SK-N-SH (cell line): ENCODE data around the gene PLXNA4. TPM values are rescaled to one million over a fixed set of nuclear protein-coding genes. Genes with fewer than 3 reads are reported as not detected.

Source experiments
- CTCF ChIA-PET: fragments of 300-600, 350-600 bp; formaldehyde crosslinking; extraction: SDS; loops from one replicate; lab custom pipeline; 2021; lab: Yijun Ruan, JAX
- POLR2A ChIA-PET: fragments of 350-600 bp; sonication (Branson Sonifier 250); formaldehyde crosslinking; extraction: SDS; loops from one replicate; lab custom pipeline; 2020; ENCODE audit warnings: antibody characterized with exemption, inconsistent platforms; lab: Yijun Ruan, JAX
- DNase-seq: peaks from one replicate; pipeline ENCODE4 v3.0.0; 2012
- H2AFZ ChIP-seq: fragments of 200-600 bp; sonication (generic); 2 replicates; pipeline ENCODE4 v1.8.1; 2016; ENCODE audit warnings: antibody characterized with exemption, mild to moderate bottlenecking, low read depth
- H3F3A ChIP-seq: fragments of 200-600 bp; sonication (generic); replicated peaks from 2 replicates; pipeline ENCODE3; 2016; ENCODE audit warnings: antibody characterized with exemption, mild to moderate bottlenecking; ENCODE audit not compliant: insufficient read depth
- H3K27ac ChIP-seq, 2 experiments: fragments of 200-500 bp in 1 of 2; fragments of 200-600 bp in 1 of 2; sonication (Bioruptor generic) in 1 of 2; sonication (generic), shearing (Covaris generic) in 1 of 2; 2 replicates each; pipeline versions ENCODE4 v1.5.1 to v1.6.1; 2014 to 2016; ENCODE audit warnings: low read depth in 2 of 2, inconsistent platforms in 1 of 2, low read length in 1 of 2, mild to moderate bottlenecking in 1 of 2, mixed read lengths in 1 of 2
- H3K27me3 ChIP-seq: fragments of 200-600 bp; sonication (generic), shearing (Covaris generic); 2 replicates; pipeline ENCODE4 v1.6.1; 2016; ENCODE audit warnings: mixed run types; ENCODE audit not compliant: insufficient read depth
- H3K36me3 ChIP-seq, 2 experiments: fragments of 200-500 bp in 1 of 2; fragments of 200-600 bp in 1 of 2; sonication (Bioruptor generic) in 1 of 2; sonication (generic) in 1 of 2; replicated peaks in 1 of 2; 2 replicates each; pipeline versions ENCODE3 to v1.5.1; 2014 to 2016; ENCODE audit warnings: low read length in 1 of 2, mild to moderate bottlenecking in 1 of 2; ENCODE audit not compliant: insufficient read depth in 2 of 2, control insufficient read depth in 1 of 2
- H3K4me1 ChIP-seq, 2 experiments: fragments of 200-500 bp in 1 of 2; fragments of 200-600 bp in 1 of 2; sonication (Bioruptor generic) in 1 of 2; sonication (generic), shearing (Covaris generic) in 1 of 2; 2 replicates each; pipeline versions ENCODE4 v1.5.1 to v1.6.1; 2014 to 2016; ENCODE audit warnings: low read depth in 1 of 2, low read length in 1 of 2, mixed run types in 1 of 2; ENCODE audit not compliant: insufficient read depth in 2 of 2, control insufficient read depth in 1 of 2
- H3K4me2 ChIP-seq: fragments of 200-600 bp; sonication (generic), shearing (Covaris generic); 2 replicates; pipeline ENCODE4 v1.6.1; 2017; ENCODE audit warnings: mixed run types
- H3K4me3 ChIP-seq, 2 experiments: fragments of 200-500 bp in 1 of 2; fragments of 200-600 bp in 1 of 2; sonication (Bioruptor generic) in 1 of 2; sonication (generic), shearing (Covaris generic) in 1 of 2; 2 replicates each; pipeline versions ENCODE4 v1.5.1 to v1.8.1; 2014 to 2016; ENCODE audit warnings: low read depth in 2 of 2, inconsistent platforms in 1 of 2, low read length in 1 of 2, mild to moderate bottlenecking in 1 of 2, mixed read lengths in 1 of 2, moderate library complexity in 1 of 2
- H3K79me2 ChIP-seq: fragments of 200-600 bp; sonication (generic); 2 replicates; pipeline ENCODE4 v1.8.1; 2017; ENCODE audit warnings: mild to moderate bottlenecking; ENCODE audit not compliant: insufficient read depth
- H3K9ac ChIP-seq: fragments of 200-600 bp; sonication (generic); 2 replicates; pipeline ENCODE4 v1.6.1; 2017; ENCODE audit warnings: mixed run types
- H3K9me2 ChIP-seq: fragments of 200-600 bp; sonication (generic); 2 replicates; pipeline ENCODE4 v1.6.1; 2017; ENCODE audit warnings: mixed run types
- H3K9me3 ChIP-seq: fragments of 200-600 bp; sonication (generic); 2 replicates; pipeline ENCODE4 v1.6.1; 2017; ENCODE audit warnings: mixed run types, mild to moderate bottlenecking, moderate library complexity
- H4K20me1 ChIP-seq: fragments of 200-600 bp; sonication (generic); 2 replicates; pipeline ENCODE4 v1.6.1; 2017; ENCODE audit warnings: mild to moderate bottlenecking, mixed run types; ENCODE audit not compliant: insufficient read depth
- CHD2 ChIP-seq: fragments of 150-350 bp; IDR thresholded peaks from 2 replicates; pipeline ENCODE4 v1.6.1; 2018; ENCODE audit warnings: low read length; ENCODE audit not compliant: partially characterized antibody
- EP300 ChIP-seq, 2 experiments: IDR thresholded peaks; 2 replicates each; pipeline versions ENCODE4 v1.4.0 to v1.6.1; 2012; ENCODE audit warnings: borderline replicate concordance in 1 of 2, low read depth in 1 of 2, low read length in 1 of 2
- EZH2phosphoT487 ChIP-seq: fragments of 200-600 bp; sonication (generic); IDR thresholded peaks from 2 replicates; pipeline ENCODE4 v1.6.1; 2017; ENCODE audit warnings: low read depth, mixed run types, mild to moderate bottlenecking, antibody characterized with exemption, moderate library complexity, borderline replicate concordance
- FOXJ3 ChIP-seq: sonication (generic); formaldehyde crosslinking; IDR thresholded peaks from 2 replicates; pipeline ENCODE4 v1.5.1; 2020; ENCODE audit warnings: mild to moderate bottlenecking, missing genetic modification reagents
- GATA2 ChIP-seq: sonication (generic); formaldehyde crosslinking; IDR thresholded peaks from 2 replicates; pipeline ENCODE4 v1.5.0; 2020; ENCODE audit warnings: mild to moderate bottlenecking, missing genetic modification reagents
- MEF2A ChIP-seq: IDR thresholded peaks from 2 replicates; pipeline ENCODE4 v1.4.0; 2012; ENCODE audit warnings: low read depth, borderline replicate concordance
- REST ChIP-seq: IDR thresholded peaks from 2 replicates; pipeline ENCODE4 v1.6.1; 2012; ENCODE audit warnings: mild to moderate bottlenecking, low read depth, low read length, moderate library complexity
- RXRA ChIP-seq: IDR thresholded peaks from 2 replicates; pipeline ENCODE4 v1.4.0; 2012; ENCODE audit warnings: low read depth, mild to moderate bottlenecking, borderline replicate concordance
- SIN3A ChIP-seq: IDR thresholded peaks from 2 replicates; pipeline ENCODE4 v1.6.1; 2012; ENCODE audit warnings: low read depth, mild to moderate bottlenecking, low read length, moderate library complexity, borderline replicate concordance
- TAF1 ChIP-seq: IDR thresholded peaks from 2 replicates; pipeline ENCODE4 v1.6.1; 2012; ENCODE audit warnings: low read depth, mild to moderate bottlenecking, low read length, moderate library complexity, borderline replicate concordance
- TCF12 ChIP-seq: IDR thresholded peaks from 2 replicates; pipeline ENCODE4 v1.4.0; 2012
- TEAD4 ChIP-seq: IDR thresholded peaks from 2 replicates; pipeline ENCODE4 v1.4.0; 2012; ENCODE audit warnings: mild to moderate bottlenecking, borderline replicate concordance; ENCODE audit not compliant: insufficient read depth
- WGBS: methylation state at CpG from one replicate; pipeline ENCODE4 v1.1.6; 2017; ENCODE audit warnings: low lambda C conversion rate; 5-methylcytosine and 5-hydroxymethylcytosine counted together
- polyA plus RNA-seq, 3 experiments: library from polyadenylated mRNA; depleted of rRNA; stranded (reverse); fragments of >200 nt; gene quantifications; 2 replicates each; pipeline ENCODE4 v1.2.3, GENCODE V29; 2012

PLXNA4 gene
- polyA plus RNA-seq, 1 of the 3 experiments (the other 2 are of a cell fraction), result 2.4 TPM

- Histone ChIP-seq H3K4me2 (no peak overlapping the region), H3K9me3 (no peaks in the 10 kb centered on the region), H3K36me3 (no peaks in the 10 kb centered on the region), H3F3A (peaks cover 10% of the 10 kb centered on the region), H3K9ac (no peak overlapping the region), H4K20me1 (no peaks in the 10 kb centered on the region), H3K4me3 (no peak overlapping the region), H3K4me1 (peaks cover 0 to 7% of the 10 kb centered on the region in 2 experiments; a peak in 3 of 4 replicates), H3K9me2 (no peaks in the 10 kb centered on the region), H3K27me3 (no peaks in the 10 kb centered on the region), H3K27ac (no peak overlapping the region), H3K79me2 (no peaks in the 10 kb centered on the region), H2AFZ (no peak overlapping the region)
- POLR2A ChIA-PET, result no interaction called here
- 70% methylated on average over 4 of the region's 4 CpGs for WGBS
- TF ChIP-seq RXRA (no peak), GATA2 (CRISPR knock-in tag) (no peak), CHD2 (no peak), EZH2phosphoT487 (no peak), SIN3A (no peak), TAF1 (no peak), FOXJ3 (CRISPR knock-in tag) (no peak), EP300 (IDR thresholded peaks at IDR 0.05; ENCODE audit: borderline replicate concordance in 1 of 2, low read depth in 1 of 2, low read length in 1 of 2) (no peak), REST (no peak)
- CTCF ChIA-PET, result interaction anchor here (1.6 kb wide), 1 partner anchor 15 kb away, joined by 5 read pairs; no protein-coding TSS in a partner anchor
- no peak for DNase-seq
These were observed 44.0 kb downstream of the PLXNA4 start for GRCh38 chr7:132532281-132532680.

GRCh38 chr7:132531562-132531961 lies 44.7 kb downstream of the PLXNA4 start:
- no peak overlapping the region for H3K27ac ChIP-seq
- DNase-seq, result no peak
- 58% methylated on average over 5 of the region's 5 CpGs for WGBS
- no peaks in the 10 kb centered on the region for H3K79me2 ChIP-seq
- H3K36me3 ChIP-seq, result no peaks in the 10 kb centered on the region
- peaks cover 0 to 5% of the 10 kb centered on the region in 2 experiments; a peak in 2 of 4 replicates for H3K4me1 ChIP-seq
- H4K20me1 ChIP-seq, result no peaks in the 10 kb centered on the region; the same call in 1 of the 2 replicates
- TF ChIP-seq TEAD4 (no peak), FOXJ3 (CRISPR knock-in tag) (no peak), TCF12 (no peak), EZH2phosphoT487 (no peak), RXRA (no peak), MEF2A (no peak)
- no peak overlapping the region for H2AFZ ChIP-seq
- ChIA-PET CTCF (no interaction called here), POLR2A (no interaction called here)
- no peaks in the 10 kb centered on the region for H3K9me3 ChIP-seq
- H3K9me2 ChIP-seq, result no peaks in the 10 kb centered on the region
- no peak overlapping the region for H3K4me3 ChIP-seq
- H3K9ac ChIP-seq, result no peak overlapping the region
- no peak overlapping the region for H3K4me2 ChIP-seq
- no peaks in the 10 kb centered on the region for H3K27me3 ChIP-seq
- peaks cover 3% of the 10 kb centered on the region for H3F3A ChIP-seq
